Caco-2 (cell line): Measurements from ENCODE around the gene BCAT1. TPM values are rescaled to one million over a fixed set of nuclear protein-coding genes. Genes with fewer than 3 reads are reported as not detected.
"Not testable (repeated sequence)": the region's sequence is repeated elsewhere in the genome, so short reads cannot be mapped to it uniquely, and the experiment has no call there.

ENCODE experiments used
- BruUV-seq: library from RNA; stranded (reverse); fragments of 400-500 nt; replicated peaks from 2 replicates; lab custom pipeline; 2021; lab: Mats Ljungman, UMichigan
- CTCF ChIA-PET: fragments of 300-600 bp; sonication (Branson Sonifier 250); formaldehyde crosslinking; loops from one replicate; lab custom pipeline; 2022; ENCODE audit warnings: antibody characterized with exemption; lab: Charles Lee
- POLR2A ChIA-PET: fragments of 300-600 bp; sonication (Branson Sonifier 250); formaldehyde crosslinking; loops from one replicate; lab custom pipeline; 2022; ENCODE audit warnings: antibody characterized with exemption; lab: Charles Lee
- DNase-seq, 2 experiments: peaks; one replicate each; pipeline versions ENCODE4 v3.0.0 to v3.0.0-alpha.2; 2020 to 2022
- H3K27me3 ChIP-seq: replicated peaks from 2 replicates; pipeline ENCODE4 v1.6.0; 2011; ENCODE audit warnings: low read length; ENCODE audit not compliant: control insufficient read depth, insufficient read depth
- H3K36me3 ChIP-seq: 2 replicates; pipeline ENCODE4 v1.5.1; 2011; ENCODE audit warnings: low read length; ENCODE audit not compliant: control insufficient read depth, insufficient read depth
- H3K4me1 ChIP-seq: fragments of 250-450 bp; sonication (Bioruptor Pico); 2 replicates; pipeline ENCODE4 v1.5.1; 2020; ENCODE audit warnings: mild to moderate bottlenecking
- H3K4me3 ChIP-seq: 2 replicates; pipeline ENCODE4 v1.5.1; 2011; ENCODE audit warnings: low read depth, mild to moderate bottlenecking, control low read depth, low read length
- H3K9me3 ChIP-seq: fragments of 250-450 bp; sonication (Bioruptor Pico); 2 replicates; pipeline ENCODE4 v1.5.1; 2020; ENCODE audit warnings: mild to moderate bottlenecking, moderate library complexity
- H3K27ac Mint-ChIP-seq: one replicate; pipeline ENCODE4 v1.8.0; 2022; ENCODE audit warnings: mixed read lengths; ENCODE audit not compliant: unreplicated experiment
- H3K27me3 Mint-ChIP-seq: one replicate; pipeline ENCODE4 v1.8.0; 2022; ENCODE audit warnings: mixed read lengths; ENCODE audit not compliant: insufficient read depth, unreplicated experiment
- H3K36me3 Mint-ChIP-seq: one replicate; pipeline ENCODE4 v1.8.0; 2022; ENCODE audit warnings: mild to moderate bottlenecking, mixed read lengths; ENCODE audit not compliant: insufficient read depth, unreplicated experiment
- H3K4me1 Mint-ChIP-seq: one replicate; pipeline ENCODE4 v1.8.0; 2022; ENCODE audit warnings: low read depth, mixed read lengths; ENCODE audit not compliant: unreplicated experiment
- H3K4me3 Mint-ChIP-seq: one replicate; pipeline ENCODE4 v1.8.0; 2022; ENCODE audit warnings: mild to moderate bottlenecking, moderate library complexity, mixed read lengths; ENCODE audit not compliant: unreplicated experiment
- H3K9me3 Mint-ChIP-seq: one replicate; pipeline ENCODE4 v1.8.0; 2022; ENCODE audit warnings: mixed read lengths; ENCODE audit not compliant: unreplicated experiment
- CTCF ChIP-seq, 2 experiments: fragments of 200-600 bp in 1 of 2; IDR thresholded peaks; 1 replicate in 1 of 2; 2 replicates in 1 of 2; pipeline versions ENCODE4 v1.5.1 to v1.8.0; 2011 to 2022; ENCODE audit warnings: antibody characterized with exemption in 1 of 2, control low read depth in 1 of 2, inconsistent platforms in 1 of 2, low read depth in 1 of 2, low read length in 1 of 2, mild to moderate bottlenecking in 1 of 2, moderate library complexity in 1 of 2; ENCODE audit not compliant: insufficient read depth in 1 of 2, severe bottlenecking in 1 of 2, unreplicated experiment in 1 of 2
- intact Hi-C: fragments of 100-400 bp; cut with micrococcal nuclease; formaldehyde crosslinking; loops from one replicate; pipeline ENCODE4 v1.10.0; 2022; ENCODE audit not compliant: unreplicated experiment
- total RNA-seq: library from RNA; stranded (reverse); gene quantifications from 2 replicates; pipeline ENCODE4 v1.2.3, GENCODE V29; 2022

BCAT1 gene
- total RNA-seq, 1 experiment from 2014 or later, result 432 TPM

- intact Hi-C loops, result no loop called here
- no peaks in the 10 kb centered on the region for H3K27me3 ChIP-seq
- TF ChIP-seq CTCF (IDR thresholded peaks at IDR 0.05; ENCODE audit: insufficient read depth in 1 of 2, low read depth in 1 of 2, low read length in 1 of 2, severe bottlenecking in 1 of 2, unreplicated experiment in 1 of 2), result no peak
- CTCF ChIA-PET, result interaction anchor here (0.6 kb wide), 1 partner anchor 65 kb away, joined by 3 read pairs; no protein-coding TSS in a partner anchor
- no peak overlapping the region for H3K4me3 ChIP-seq
- peaks cover 42% of the 10 kb centered on the region for H3K36me3 Mint-ChIP-seq
- peaks cover 31% of the 10 kb centered on the region for H3K4me1 ChIP-seq
- no peaks in the 10 kb centered on the region for H3K9me3 ChIP-seq
- peak overlapping the region; percentile 19 for H3K27ac Mint-ChIP-seq
- H3K9me3 Mint-ChIP-seq, result no peaks in the 10 kb centered on the region
- no peaks in the 10 kb centered on the region for H3K36me3 ChIP-seq
- no TSS peak for BruUV-seq
- POLR2A ChIA-PET, result no interaction called here
- no peak overlapping the region for H3K4me3 Mint-ChIP-seq
- H3K4me1 Mint-ChIP-seq, result peaks cover 31% of the 10 kb centered on the region
- no peaks in the 10 kb centered on the region for H3K27me3 Mint-ChIP-seq
- no peak for DNase-seq
These were observed 17.1 kb downstream of the BCAT1 start for GRCh38 chr12:24931666-24932405.

GRCh38 chr12:24929953-24930352 is 18.9 kb downstream of the BCAT1 start:
- H3K27me3 ChIP-seq, result no peaks in the 10 kb centered on the region
- ChIA-PET POLR2A (no interaction called here), CTCF (interaction anchor here (0.7 kb wide), 1 partner anchor 16 kb away, joined by 5 read pairs; no protein-coding TSS in a partner anchor)
- peak overlapping the region; percentile 27 for H3K27ac Mint-ChIP-seq
- no peaks in the 10 kb centered on the region for H3K9me3 Mint-ChIP-seq
- no peaks in the 10 kb centered on the region for H3K9me3 ChIP-seq
- peaks cover 54% of the 10 kb centered on the region for H3K36me3 Mint-ChIP-seq
- peaks cover 32% of the 10 kb centered on the region for H3K4me1 Mint-ChIP-seq
- H3K27me3 Mint-ChIP-seq, result no peaks in the 10 kb centered on the region
- no peak for DNase-seq
- H3K4me3 Mint-ChIP-seq, result no peak overlapping the region
- intact Hi-C loops, result no loop called here
- no TSS peak for BruUV-seq
- H3K4me1 ChIP-seq, result peaks cover 26% of the 10 kb centered on the region
- no peak for TF ChIP-seq CTCF (IDR thresholded peaks at IDR 0.05; ENCODE audit: insufficient read depth in 1 of 2, low read depth in 1 of 2, low read length in 1 of 2, severe bottlenecking in 1 of 2, unreplicated experiment in 1 of 2)
- H3K36me3 ChIP-seq, result no peaks in the 10 kb centered on the region
- no peak overlapping the region for H3K4me3 ChIP-seq

- CTCF ChIA-PET, DNase-seq, H3K36me3 ChIP-seq, H3K9me3 ChIP-seq, BruUV-seq, H3K27me3 ChIP-seq, H3K4me3 Mint-ChIP-seq, H3K9me3 Mint-ChIP-seq, H3K27me3 Mint-ChIP-seq, intact Hi-C loops, H3K4me3 ChIP-seq, POLR2A ChIA-PET: not testable (repeated sequence)
- peaks cover 49% of the 10 kb centered on the region for H3K36me3 Mint-ChIP-seq
- peaks cover 28% of the 10 kb centered on the region for H3K4me1 Mint-ChIP-seq
- H3K4me1 ChIP-seq, result peaks cover 17% of the 10 kb centered on the region
- H3K27ac Mint-ChIP-seq, result peak overlapping the region; percentile 27
These were observed 20.2 kb downstream of the BCAT1 start for GRCh38 chr12:24928533-24929306.
